ENCODE data around the gene ARHGAP8.

- no peak for TF ChIP-seq CTCF (IDR thresholded peaks at IDR 0.05)
- TF ChIP-seq EP300 (IDR thresholded peaks at IDR 0.05), result no peak
- TF ChIP-seq POLR2AphosphoS5 (IDR thresholded peaks at IDR 0.05), result no peak
- TF ChIP-seq POLR2A (IDR thresholded peaks at IDR 0.05), result no peak
These were observed 39.4 kb upstream of the ARHGAP8 start for GRCh38 chr22:44712962-44713361.
